ENCODE measurements around the gene NLRP3. TPM values are rescaled to one million over a fixed set of nuclear protein-coding genes. Genes with fewer than 3 reads are reported as not detected.

NLRP3 gene
- total and polyA plus RNA-seq, 4 donors, result 0.28 to 1.9 (median 0.61) TPM

DNA sequence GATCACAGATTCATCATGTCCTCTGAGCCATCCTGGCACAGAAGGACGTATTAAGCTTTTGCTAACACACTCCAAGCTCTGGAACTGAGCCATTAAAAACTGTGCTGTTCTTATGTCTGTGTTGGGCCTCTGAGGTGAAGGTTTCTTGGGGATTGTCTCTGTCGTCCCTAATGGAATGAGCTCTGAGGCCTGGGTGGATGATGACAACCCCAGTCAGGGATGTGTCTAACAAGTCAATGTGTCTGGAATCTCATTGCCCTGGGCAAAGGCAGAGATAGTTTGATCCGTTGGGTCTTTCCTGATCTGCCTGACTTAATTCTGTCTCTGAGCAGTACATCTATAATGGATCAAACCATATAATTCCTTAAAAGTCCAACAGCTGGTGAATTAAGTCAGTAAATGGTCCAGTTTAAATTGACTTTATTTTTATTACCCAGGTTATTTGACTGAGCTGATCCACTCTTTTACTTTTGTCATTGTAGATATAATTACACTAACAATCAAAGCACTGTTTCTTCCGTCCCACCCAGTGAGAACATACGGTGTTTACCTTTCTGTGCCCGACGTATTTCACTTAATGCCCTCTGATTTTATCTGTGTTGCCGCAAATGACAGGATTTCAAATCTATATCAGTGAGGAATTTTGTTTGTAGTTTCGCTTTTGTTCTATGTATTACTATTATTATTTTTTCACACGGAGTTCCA is 80.8 kb downstream of the NLRP3 start:
- no peaks in the 10 kb centered on the region for H3K9me3 ChIP-seq (ENCODE audit: control insufficient read depth in 4 of 4, low read length in 3 of 4)
- no peaks in the 10 kb centered on the region for H3K36me3 ChIP-seq (ENCODE audit: control insufficient read depth in 4 of 4, insufficient read depth in 3 of 4, low read depth in 1 of 4, low read length in 3 of 4)
- DNase-seq (ENCODE audit: low spot score), result no peak
- no peaks in the 10 kb centered on the region for H3K4me1 ChIP-seq (ENCODE audit: control insufficient read depth in 4 of 4, insufficient read depth in 4 of 4, low read length in 3 of 4)
- TF ChIP-seq TAF1 (conservative IDR thresholded peaks at IDR 0.05), result no peak
- TF ChIP-seq FOXA1 (IDR thresholded peaks at IDR 0.05), result no peak
- TF ChIP-seq, protein P1, sequence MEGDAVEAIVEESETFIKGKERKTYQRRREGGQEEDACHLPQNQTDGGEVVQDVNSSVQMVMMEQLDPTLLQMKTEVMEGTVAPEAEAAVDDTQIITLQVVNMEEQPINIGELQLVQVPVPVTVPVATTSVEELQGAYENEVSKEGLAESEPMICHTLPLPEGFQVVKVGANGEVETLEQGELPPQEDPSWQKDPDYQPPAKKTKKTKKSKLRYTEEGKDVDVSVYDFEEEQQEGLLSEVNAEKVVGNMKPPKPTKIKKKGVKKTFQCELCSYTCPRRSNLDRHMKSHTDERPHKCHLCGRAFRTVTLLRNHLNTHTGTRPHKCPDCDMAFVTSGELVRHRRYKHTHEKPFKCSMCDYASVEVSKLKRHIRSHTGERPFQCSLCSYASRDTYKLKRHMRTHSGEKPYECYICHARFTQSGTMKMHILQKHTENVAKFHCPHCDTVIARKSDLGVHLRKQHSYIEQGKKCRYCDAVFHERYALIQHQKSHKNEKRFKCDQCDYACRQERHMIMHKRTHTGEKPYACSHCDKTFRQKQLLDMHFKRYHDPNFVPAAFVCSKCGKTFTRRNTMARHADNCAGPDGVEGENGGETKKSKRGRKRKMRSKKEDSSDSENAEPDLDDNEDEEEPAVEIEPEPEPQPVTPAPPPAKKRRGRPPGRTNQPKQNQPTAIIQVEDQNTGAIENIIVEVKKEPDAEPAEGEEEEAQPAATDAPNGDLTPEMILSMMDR (IDR thresholded peaks at IDR 0.05; ENCODE audit: low read depth, low read length, missing input control), result no peak
- TF ChIP-seq GABPA (IDR thresholded peaks at IDR 0.05 in 1 of 2, conservative IDR thresholded peaks at IDR 0.05 in 1 of 2), result no peak
- no peak for TF ChIP-seq RXRA (IDR thresholded peaks at IDR 0.05)
- no peak for TF ChIP-seq FOXA2 (IDR thresholded peaks at IDR 0.05)
- TF ChIP-seq NR2F2 (IDR thresholded peaks at IDR 0.05), result no peak
- TF ChIP-seq, protein P2, sequence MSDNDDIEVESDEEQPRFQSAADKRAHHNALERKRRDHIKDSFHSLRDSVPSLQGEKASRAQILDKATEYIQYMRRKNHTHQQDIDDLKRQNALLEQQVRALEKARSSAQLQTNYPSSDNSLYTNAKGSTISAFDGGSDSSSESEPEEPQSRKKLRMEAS (IDR thresholded peaks at IDR 0.05), result no peak
- TF ChIP-seq SP1 (IDR thresholded peaks at IDR 0.05), result no peak
- no peak for TF ChIP-seq REST (IDR thresholded peaks at IDR 0.05)
- no peak for TF ChIP-seq ATF3 (IDR thresholded peaks at IDR 0.05)
- TF ChIP-seq ZBTB33 (IDR thresholded peaks at IDR 0.05), result no peak
- TF ChIP-seq RAD21 (IDR thresholded peaks at IDR 0.05), result no peak
- no peak for TF ChIP-seq EGR1 (IDR thresholded peaks at IDR 0.05; ENCODE audit: low read depth in 2 of 2)
- TF ChIP-seq JUND (IDR thresholded peaks at IDR 0.05), result no peak
- no peak overlapping the region for H3K9ac ChIP-seq (ENCODE audit: low read depth in 1 of 2, low read length in 2 of 2)
- H3K4me3 ChIP-seq (ENCODE audit: low read depth in 1 of 3, low read length in 3 of 3), result no peak overlapping the region
- no peaks in the 10 kb centered on the region for H3K27me3 ChIP-seq (ENCODE audit: control insufficient read depth in 4 of 4, insufficient read depth in 4 of 4, low read length in 3 of 4)
- H3K27ac ChIP-seq (ENCODE audit: low read depth in 1 of 2, low read length in 2 of 2), result no peak overlapping the region
- 65% methylated on average over 10 of the region's 10 CpGs for WGBS

Other genes starting within 250 kb of the NLRP3 start
- 10 to 100 TPM; 12.1 to 19.7 TPM for gene ZNF124, start 244.2 kb upstream of the NLRP3 start, total RNA-seq
- 1 to 10 TPM; 1.1 to 1.7 TPM for gene ZNF124, start 244.2 kb upstream of the NLRP3 start, polyA plus RNA-seq
- gene VN1R5, start 160.1 kb upstream of the NLRP3 start, total RNA-seq, result not detected
- gene VN1R5, start 160.1 kb upstream of the NLRP3 start, polyA plus RNA-seq, result not detected
- gene ZNF496, start 84.3 kb upstream of the NLRP3 start, total RNA-seq, result 1 to 10 TPM; 5.9 to 7.5 TPM
- 1 to 10 TPM in 1 of 2 donors, under 1 TPM in 1; 0.93 to 3.4 TPM for gene ZNF496, start 84.3 kb upstream of the NLRP3 start, polyA plus RNA-seq
- gene OR2B11, start 41.9 kb downstream of the NLRP3 start, total RNA-seq, result not detected
- not detected for gene OR2B11, start 41.9 kb downstream of the NLRP3 start, polyA plus RNA-seq
- gene OR2C3, start 120.3 kb downstream of the NLRP3 start, total RNA-seq, result under 1 TPM in 1 of 2 donors, not detected in 1; 0.05 TPM
- gene OR2C3, start 120.3 kb downstream of the NLRP3 start, polyA plus RNA-seq, result not detected
- gene GCSAML, start 133.0 kb downstream of the NLRP3 start, total RNA-seq, result 1 to 10 TPM in 1 of 2 donors, not detected in 1; 1.8 TPM
- under 1 TPM in 1 of 2 donors, not detected in 1; 0.03 TPM for gene GCSAML, start 133.0 kb downstream of the NLRP3 start, polyA plus RNA-seq
- not detected for gene OR2G2, start 172.2 kb downstream of the NLRP3 start, total RNA-seq
- not detected for gene OR2G2, start 172.2 kb downstream of the NLRP3 start, polyA plus RNA-seq
- not detected for gene OR2G3, start 189.4 kb downstream of the NLRP3 start, total RNA-seq
- gene OR2G3, start 189.4 kb downstream of the NLRP3 start, polyA plus RNA-seq, result not detected